Measurements from ENCODE around the gene DDX3X.
"Not testable (repeated sequence)": the region's sequence is repeated elsewhere in the genome, so short reads cannot be mapped to it uniquely, and the experiment has no call there.

Gene DDX3X

DNA sequence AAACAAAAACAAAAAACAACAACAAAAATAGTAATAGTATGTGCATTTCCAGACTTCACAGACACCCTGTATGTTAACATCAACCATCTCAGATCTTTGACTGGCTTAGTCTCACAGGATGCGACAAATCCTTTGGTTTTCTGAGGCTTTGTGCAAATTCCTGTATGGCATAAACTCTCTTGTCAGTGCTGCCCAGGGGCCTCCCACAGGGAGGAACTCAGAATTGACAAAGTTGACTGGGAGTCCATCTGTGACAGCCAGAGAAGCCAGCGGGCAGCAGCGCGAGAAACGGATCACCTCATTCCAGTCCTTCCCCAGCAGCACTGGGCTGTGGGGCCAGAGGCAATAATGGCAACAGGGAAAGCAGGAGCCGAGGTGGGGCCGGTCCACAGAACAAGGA lies 19.1 kb upstream of the DDX3X start:
- Mint-ChIP-seq H3K4me1 (no peaks in the 10 kb centered on the region), H3K36me3 (ENCODE audit: low read depth) (no peaks in the 10 kb centered on the region), H3K9me3 (no peaks in the 10 kb centered on the region), H3K4me3 (no peak overlapping the region), H3K27ac (no peak overlapping the region), H3K27me3 (no peaks in the 10 kb centered on the region)
- no peak for ATAC-seq
- no peak for DNase-seq

GRCh38 chrX:41316266-41316665 lies 17.7 kb upstream of the DDX3X start:
- DNase-seq; H3K4me1 Mint-ChIP-seq; H3K4me3 Mint-ChIP-seq; H3K36me3 Mint-ChIP-seq (ENCODE audit: low read depth); ATAC-seq; H3K27me3 Mint-ChIP-seq; H3K27ac Mint-ChIP-seq; H3K9me3 Mint-ChIP-seq: not testable (repeated sequence)

DNA sequence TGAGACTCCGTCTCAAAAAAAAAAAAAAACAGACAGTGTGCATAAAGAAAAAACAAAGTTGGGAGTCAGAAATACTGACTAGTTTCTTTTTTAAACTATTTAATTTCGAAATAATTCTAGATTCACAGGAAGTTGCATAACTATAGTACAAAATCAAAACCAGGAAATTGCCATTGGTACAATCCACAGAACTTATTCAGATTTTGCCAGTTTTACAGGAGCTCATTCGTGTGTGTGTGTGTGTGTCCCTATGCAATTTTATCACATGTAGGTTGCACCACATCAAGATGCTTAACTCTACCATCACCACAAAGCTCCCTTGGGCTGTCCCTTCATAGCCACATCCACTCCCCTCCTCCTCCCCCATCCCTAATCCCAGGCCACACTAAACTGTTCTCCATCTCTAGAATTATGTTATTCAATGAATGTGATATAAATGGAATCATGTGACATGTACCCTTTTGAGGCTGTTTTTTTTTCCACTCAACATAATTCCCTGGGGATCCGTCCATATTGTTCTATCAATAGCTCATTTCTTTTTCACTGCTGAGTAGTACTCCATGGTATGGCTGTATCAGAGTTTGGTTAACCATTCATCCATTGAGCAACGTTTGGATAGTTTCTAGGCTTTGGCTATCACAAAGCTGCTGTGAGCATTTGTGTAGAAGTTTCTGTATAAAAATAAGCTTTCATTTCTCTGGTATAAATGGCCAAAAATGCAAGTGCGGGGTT lies 16.3 kb upstream of the DDX3X start:
- ATAC-seq (no peak), DNase-seq (no peak)
- Mint-ChIP-seq H3K4me3 (no peak overlapping the region), H3K27me3 (no peaks in the 10 kb centered on the region), H3K27ac (no peak overlapping the region), H3K4me1 (no peaks in the 10 kb centered on the region), H3K9me3 (no peaks in the 10 kb centered on the region), H3K36me3 (ENCODE audit: low read depth) (no peaks in the 10 kb centered on the region)

GRCh38 chrX:41320393-41320792 lies 13.6 kb upstream of the DDX3X start:
- no peak overlapping the region for H3K4me3 Mint-ChIP-seq
- peaks cover 4% of the 10 kb centered on the region for H3K4me1 Mint-ChIP-seq
- no peaks in the 10 kb centered on the region for H3K36me3 Mint-ChIP-seq (ENCODE audit: low read depth)
- ATAC-seq (no peak), DNase-seq (no peak)
- H3K27me3 Mint-ChIP-seq, result no peaks in the 10 kb centered on the region
- H3K27ac Mint-ChIP-seq, result no peak overlapping the region
- H3K9me3 Mint-ChIP-seq, result no peaks in the 10 kb centered on the region

- no peak overlapping the region for H3K4me3 Mint-ChIP-seq
- H3K36me3 Mint-ChIP-seq (ENCODE audit: low read depth), result no peaks in the 10 kb centered on the region
- H3K4me1 Mint-ChIP-seq, result peaks cover 4% of the 10 kb centered on the region
- no peaks in the 10 kb centered on the region for H3K9me3 Mint-ChIP-seq
- no peak overlapping the region for H3K27ac Mint-ChIP-seq
- no peak for ATAC-seq
- DNase-seq, result no peak
- no peaks in the 10 kb centered on the region for H3K27me3 Mint-ChIP-seq
These were observed 10.9 kb upstream of the DDX3X start for GRCh38 chrX:41322821-41323603.

DNA sequence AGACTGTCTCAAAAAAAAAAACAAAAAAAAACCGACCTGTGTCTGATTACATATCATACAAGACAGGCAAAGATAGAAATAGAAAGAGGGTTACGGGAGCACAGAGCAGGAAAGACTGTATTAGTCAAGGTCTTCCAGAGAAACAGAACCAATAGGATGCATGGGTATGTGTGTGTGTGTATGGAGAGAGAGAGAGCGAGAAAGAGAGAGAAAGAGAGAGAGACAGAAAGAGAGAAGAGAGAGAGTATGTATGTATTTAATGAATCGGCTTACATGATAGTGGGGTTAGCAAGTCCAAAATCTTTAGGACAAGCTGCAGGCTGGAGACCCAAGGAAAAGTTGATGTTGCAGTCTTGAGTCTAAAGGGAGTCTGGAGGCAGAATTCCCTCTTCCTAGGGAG lies 7.5 kb upstream of the DDX3X start:
- H3K27ac Mint-ChIP-seq, result no peak overlapping the region

GRCh38 chrX:41327341-41327740 lies 6.6 kb upstream of the DDX3X start:
- ATAC-seq (no peak), DNase-seq (no peak)
- H3K27ac Mint-ChIP-seq, result no peak overlapping the region

More for the DNA sequence above, 7.5 kb upstream of the DDX3X start:
- Mint-ChIP-seq H3K4me3 (no peak overlapping the region), H3K27me3 (no peaks in the 10 kb centered on the region), H3K36me3 (ENCODE audit: low read depth) (no peaks in the 10 kb centered on the region), H3K4me1 (peaks cover 21% of the 10 kb centered on the region), H3K9me3 (no peaks in the 10 kb centered on the region)
- ATAC-seq, result no peak
- DNase-seq, result no peak

GRCh38 chrX:41329101-41329500 lies 4.9 kb upstream of the DDX3X start:
- Mint-ChIP-seq H3K27ac (no peak overlapping the region), H3K4me3 (no peak overlapping the region), H3K9me3 (no peaks in the 10 kb centered on the region), H3K27me3 (no peaks in the 10 kb centered on the region), H3K4me1 (peaks cover 34% of the 10 kb centered on the region), H3K36me3 (ENCODE audit: low read depth) (peaks cover 2% of the 10 kb centered on the region)
- no peak for ATAC-seq
- no peak for DNase-seq

More at GRCh38 chrX:41327341-41327740, 6.6 kb upstream of the DDX3X start:
- H3K9me3 Mint-ChIP-seq, result no peaks in the 10 kb centered on the region
- H3K27me3 Mint-ChIP-seq, result no peaks in the 10 kb centered on the region
- H3K4me3 Mint-ChIP-seq, result no peak overlapping the region
- H3K36me3 Mint-ChIP-seq (ENCODE audit: low read depth), result no peaks in the 10 kb centered on the region
- H3K4me1 Mint-ChIP-seq, result peaks cover 26% of the 10 kb centered on the region

- H3K27me3 Mint-ChIP-seq, result peaks cover 1% of the 10 kb centered on the region
- ATAC-seq (no peak), DNase-seq (no peak)
- H3K4me3 Mint-ChIP-seq, result peak overlapping the region; percentile 89
- peaks cover 21% of the 10 kb centered on the region for H3K36me3 Mint-ChIP-seq (ENCODE audit: low read depth)
- H3K9me3 Mint-ChIP-seq, result no peaks in the 10 kb centered on the region
- H3K4me1 Mint-ChIP-seq, result peaks cover 35% of the 10 kb centered on the region
- peak overlapping the region; percentile 99 for H3K27ac Mint-ChIP-seq
These were observed 2.0 kb upstream of the DDX3X start for GRCh38 chrX:41332005-41332404.

DNA sequence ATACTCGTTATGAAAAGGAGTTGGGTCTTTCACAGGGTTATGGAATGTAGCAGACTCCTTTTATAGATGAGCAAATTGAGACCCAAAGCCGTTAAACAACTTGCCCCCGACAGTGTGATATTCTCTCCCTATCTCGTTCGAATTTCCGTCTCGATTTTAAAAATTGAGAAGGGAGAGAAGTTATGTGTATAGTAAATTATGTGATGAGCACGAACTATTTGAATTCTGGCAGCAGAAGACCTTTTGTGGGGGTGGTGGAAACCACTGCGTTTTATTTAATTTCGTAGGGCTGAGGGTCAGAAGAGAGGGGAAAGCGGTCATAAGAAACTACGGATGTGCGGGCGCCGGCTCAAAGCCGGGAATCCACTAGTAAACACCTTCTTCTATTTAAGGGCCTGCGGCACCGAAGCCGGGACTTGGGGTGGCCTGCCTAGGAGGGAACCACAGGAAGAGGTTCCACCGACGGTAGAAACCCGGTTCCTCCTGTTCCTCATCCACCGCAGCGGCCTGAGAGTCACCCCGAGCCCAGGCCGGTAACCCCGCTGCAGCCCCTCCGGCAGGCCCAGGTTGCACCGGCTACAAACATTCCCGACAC lies 1.5 kb upstream of the DDX3X start:
- DNase-seq (no peak), ATAC-seq (peak; percentile 4)
- H3K4me3 Mint-ChIP-seq, result peak overlapping the region; percentile 89
- no peaks in the 10 kb centered on the region for H3K9me3 Mint-ChIP-seq
- H3K4me1 Mint-ChIP-seq, result peaks cover 36% of the 10 kb centered on the region
- peaks cover 26% of the 10 kb centered on the region for H3K36me3 Mint-ChIP-seq (ENCODE audit: low read depth)
- peak overlapping the region; percentile 99 for H3K27ac Mint-ChIP-seq
- H3K27me3 Mint-ChIP-seq, result peaks cover 1% of the 10 kb centered on the region

GRCh38 chrX:41333003-41333743 lies 789 bp upstream of the DDX3X start:
- Mint-ChIP-seq H3K27ac (peak overlapping the region; percentile 99), H3K9me3 (no peaks in the 10 kb centered on the region), H3K27me3 (peaks cover 1% of the 10 kb centered on the region), H3K4me3 (peak overlapping the region; percentile 89), H3K36me3 (ENCODE audit: low read depth) (peaks cover 32% of the 10 kb centered on the region), H3K4me1 (peaks cover 43% of the 10 kb centered on the region)
- DNase-seq (peak; percentile 83), ATAC-seq (peak; percentile 52)

- Mint-ChIP-seq H3K9me3 (no peaks in the 10 kb centered on the region), H3K27ac (peak overlapping the region; percentile 99), H3K4me1 (peaks cover 55% of the 10 kb centered on the region), H3K27me3 (peaks cover 1% of the 10 kb centered on the region), H3K36me3 (ENCODE audit: low read depth) (peaks cover 42% of the 10 kb centered on the region), H3K4me3 (peak overlapping the region; percentile 89)
- ATAC-seq (peak; percentile 7), DNase-seq (peak; percentile 76)
These were observed 618 bp downstream of the DDX3X start for GRCh38 chrX:41334363-41335197.

GRCh38 chrX:41335198-41335957 lies 1.4 kb downstream of the DDX3X start:
- H3K4me3 Mint-ChIP-seq, result peak overlapping the region; percentile 89
- H3K4me1 Mint-ChIP-seq, result peaks cover 54% of the 10 kb centered on the region
- H3K9me3 Mint-ChIP-seq, result no peaks in the 10 kb centered on the region
- H3K27me3 Mint-ChIP-seq, result peaks cover 1% of the 10 kb centered on the region
- no peak for DNase-seq
- ATAC-seq, result no peak
- peak overlapping the region; percentile 99 for H3K27ac Mint-ChIP-seq
- H3K36me3 Mint-ChIP-seq (ENCODE audit: low read depth), result peaks cover 48% of the 10 kb centered on the region

All from activated naive CD8-positive, alpha-beta T cell treated with anti-CD3 and anti-CD28 coated beads, Interleukin-2, amount 50 U/mL, for 24 hours (primary cell).